Activated naive CD4-positive, alpha-beta T cell treated with anti-CD3 and anti-CD28 coated beads for 36 hours (primary cell): Measurements from ENCODE around the gene WNT16. TPM values are rescaled to one million over a fixed set of nuclear protein-coding genes. Genes with fewer than 3 reads are reported as not detected.

Experiments
- CTCF ChIA-PET: fragments of 350-600 bp; sonication (Branson Sonifier 250); formaldehyde crosslinking; loops from one replicate; lab custom pipeline; 2021; ENCODE audit warnings: antibody characterized with exemption; lab: Charles Lee
- DNase-seq: peaks from one replicate; pipeline ENCODE4 v3.0.0-alpha.2; 2020
- H3K27ac Mint-ChIP-seq: one replicate; pipeline ENCODE4 v1.8.0; 2021; ENCODE audit warnings: mild to moderate bottlenecking, mixed read lengths
- H3K27me3 Mint-ChIP-seq: one replicate; pipeline ENCODE4 v1.8.0; 2021; ENCODE audit warnings: low read depth, mixed read lengths
- H3K36me3 Mint-ChIP-seq: one replicate; pipeline ENCODE4 v1.8.0; 2021; ENCODE audit warnings: low read depth, mixed read lengths
- H3K4me1 Mint-ChIP-seq: one replicate; pipeline ENCODE4 v1.8.0; 2021; ENCODE audit warnings: low read depth, mixed read lengths
- H3K4me3 Mint-ChIP-seq: one replicate; pipeline ENCODE4 v1.8.0; 2021; ENCODE audit warnings: mild to moderate bottlenecking, moderate library complexity, mixed read lengths
- H3K9me3 Mint-ChIP-seq: one replicate; pipeline ENCODE4 v1.8.0; 2021; ENCODE audit warnings: mixed read lengths
- intact Hi-C: fragments of 100-400 bp; cut with micrococcal nuclease; formaldehyde crosslinking; loops from one replicate; pipeline ENCODE4 v1.15.1; 2023
- total RNA-seq, 2 experiments: library from RNA; stranded (reverse); gene quantifications; one replicate each; pipeline ENCODE4 v1.2.3, GENCODE V29; 2021

The WNT16 gene
- total RNA-seq, 2 experiments from 2014 or later = not detected

DNA sequence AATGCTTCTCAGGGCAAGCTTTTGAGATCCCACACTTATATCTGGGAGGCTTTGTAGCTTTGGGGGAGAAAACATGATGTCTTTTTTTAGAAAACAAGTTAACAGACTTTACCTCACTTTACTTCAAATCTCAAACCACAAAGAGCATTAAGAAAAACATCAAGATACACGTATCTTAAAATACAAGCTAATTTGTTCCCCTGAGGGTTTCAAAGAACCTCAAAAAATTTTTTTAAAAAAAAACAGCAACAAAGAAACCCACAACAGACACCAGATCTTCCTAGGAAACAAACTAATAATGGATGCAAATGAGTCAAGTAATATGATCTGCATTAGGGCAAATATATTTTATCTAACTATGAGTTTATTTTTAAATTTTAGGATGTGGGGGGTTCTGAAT, 42.6 kb downstream of the WNT16 start:
- Mint-ChIP-seq H3K36me3 (peaks cover 11% of the 10 kb centered on the region), H3K9me3 (no peaks in the 10 kb centered on the region), H3K4me1 (peaks cover 24% of the 10 kb centered on the region), H3K27me3 (no peaks in the 10 kb centered on the region), H3K4me3 (no peak overlapping the region), H3K27ac (no peak overlapping the region)
- DNase-seq = no peak
- intact Hi-C loops = loop anchor here (5.0 kb wide), 1 partner anchor 66 kb away; no protein-coding TSS in a partner anchor
- CTCF ChIA-PET = interaction anchor here (2.2 kb wide), 1 partner anchor 25 kb away, joined by 9 read pairs; the partner anchor contains the start of gene FAM3C

DNA sequence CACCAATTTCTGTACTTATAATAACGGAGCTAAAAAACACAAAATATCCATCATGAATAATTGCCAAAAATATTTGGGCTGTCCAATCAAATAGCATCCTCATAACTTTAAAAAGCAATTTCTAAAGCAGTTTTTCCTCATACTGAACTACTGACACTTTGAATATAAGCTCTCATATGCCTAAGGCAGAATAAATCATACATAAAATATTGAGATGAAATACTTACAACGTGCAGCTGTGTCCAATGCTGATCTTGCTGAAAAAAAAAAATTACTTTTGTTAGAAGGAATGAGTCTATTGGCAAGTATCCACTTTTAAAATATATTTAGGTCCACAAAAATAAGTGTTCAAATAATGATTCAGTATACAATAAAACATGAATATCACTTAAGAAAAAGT, 43.1 kb downstream of the WNT16 start:
- Mint-ChIP-seq H3K9me3 (no peaks in the 10 kb centered on the region), H3K27me3 (no peaks in the 10 kb centered on the region), H3K27ac (no peak overlapping the region), H3K36me3 (peaks cover 10% of the 10 kb centered on the region), H3K4me1 (peaks cover 25% of the 10 kb centered on the region), H3K4me3 (no peak overlapping the region)
- CTCF ChIA-PET = interaction anchor here (2.2 kb wide), 1 partner anchor 25 kb away, joined by 9 read pairs; the partner anchor contains the start of gene FAM3C
- no peak for DNase-seq
- intact Hi-C loops = loop anchor here (1.0 to 5.0 kb wide), 2 partner anchors 24 to 65 kb away; partner anchors contain the start of gene FAM3C

DNA sequence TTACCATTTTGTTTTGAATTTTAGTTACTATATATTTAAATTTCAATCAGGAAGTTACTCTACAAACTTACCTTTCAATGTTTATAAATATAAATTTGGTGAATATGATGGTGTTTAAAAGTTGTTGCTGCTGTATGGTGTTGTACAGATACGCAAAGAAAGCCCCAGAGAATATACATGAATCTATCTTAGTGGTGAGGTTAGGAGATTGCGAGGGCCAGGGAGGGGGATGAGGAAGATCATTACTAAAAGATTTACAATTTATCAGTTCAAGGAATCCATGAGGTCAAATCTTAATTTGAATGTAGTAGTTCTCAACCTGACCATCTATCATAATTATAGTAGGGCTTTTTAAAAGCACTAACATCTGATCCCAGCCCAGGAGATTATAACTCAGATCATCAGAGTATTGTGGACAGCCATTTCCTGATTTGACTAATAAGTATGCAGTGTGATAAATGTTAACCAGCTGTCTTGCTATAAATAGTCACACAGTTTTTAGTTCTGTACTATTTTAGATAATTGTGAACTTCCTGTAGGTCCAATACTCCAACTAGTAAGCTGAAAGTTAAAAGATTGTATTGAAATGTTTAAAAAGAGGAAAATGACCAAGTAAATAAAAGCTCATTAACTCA, 43.7 kb downstream of the WNT16 start:
- peaks cover 10% of the 10 kb centered on the region for H3K36me3 Mint-ChIP-seq
- peak overlapping the region; percentile 41 for H3K27ac Mint-ChIP-seq
- no peak for DNase-seq
- no peak overlapping the region for H3K4me3 Mint-ChIP-seq
- no peaks in the 10 kb centered on the region for H3K9me3 Mint-ChIP-seq
- H3K4me1 Mint-ChIP-seq = peaks cover 28% of the 10 kb centered on the region
- intact Hi-C loops = loop anchor here (1.0 to 5.0 kb wide), 2 partner anchors 24 to 65 kb away; partner anchors contain the start of gene FAM3C
- CTCF ChIA-PET = interaction anchor here (1.0 to 2.2 kb wide), 4 partner anchors 10 to 173 kb away, joined by 3 to 9 read pairs (median 3); partner anchors contain the start of gene FAM3C
- no peaks in the 10 kb centered on the region for H3K27me3 Mint-ChIP-seq

DNA sequence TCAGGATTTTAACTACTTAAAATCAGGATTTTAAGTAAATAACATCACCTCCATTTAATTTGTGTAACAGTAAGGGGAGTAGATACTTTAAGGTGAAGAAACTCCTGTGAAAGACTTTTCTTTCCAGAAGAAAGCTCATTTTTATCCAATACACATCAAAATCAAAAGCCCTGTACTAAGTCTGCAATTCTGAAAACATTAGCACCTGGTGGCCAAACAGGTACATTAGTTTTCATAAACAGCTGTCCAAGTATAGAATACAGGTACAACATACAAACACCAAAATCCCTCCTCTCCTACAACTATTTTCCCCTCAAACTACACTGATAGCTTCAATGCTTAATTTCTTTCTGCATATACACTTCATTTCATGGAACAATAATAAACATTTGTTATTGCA, 44.4 kb downstream of the WNT16 start:
- Mint-ChIP-seq H3K36me3 (peaks cover 11% of the 10 kb centered on the region), H3K4me3 (no peak overlapping the region), H3K4me1 (peaks cover 28% of the 10 kb centered on the region), H3K27me3 (no peaks in the 10 kb centered on the region), H3K27ac (peak overlapping the region; percentile 70), H3K9me3 (no peaks in the 10 kb centered on the region)
- no peak for DNase-seq
- CTCF ChIA-PET = interaction anchor here (1.0 to 2.2 kb wide), 5 partner anchors 10 to 172 kb away, joined by 3 to 9 read pairs (median 3); partner anchors contain the start of gene FAM3C
- intact Hi-C loops = loop anchor here (5.0 kb wide), 1 partner anchor 64 kb away; no protein-coding TSS in a partner anchor

DNA sequence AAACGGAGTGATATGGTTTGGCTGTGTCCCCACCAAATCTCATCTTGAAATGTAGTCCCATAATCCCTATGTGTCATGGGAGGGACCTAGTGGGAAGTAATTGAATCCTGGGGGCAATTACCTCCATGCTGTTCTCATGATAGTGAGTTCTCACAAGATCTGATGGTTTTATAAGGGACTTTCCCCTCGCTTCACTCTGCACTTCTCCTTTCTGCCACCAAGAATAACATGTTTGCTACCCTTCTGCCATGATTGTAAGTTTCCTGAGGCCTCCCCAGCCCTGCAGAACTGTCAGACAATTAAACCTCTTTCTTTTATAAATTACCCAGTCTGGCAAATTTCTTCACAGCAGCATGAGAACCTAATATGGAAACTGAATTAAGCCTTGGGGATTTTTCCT, 48.2 kb downstream of the WNT16 start:
- H3K36me3 Mint-ChIP-seq = peaks cover 7% of the 10 kb centered on the region
- DNase-seq = no peak
- no peaks in the 10 kb centered on the region for H3K27me3 Mint-ChIP-seq
- no peak overlapping the region for H3K27ac Mint-ChIP-seq
- no peak overlapping the region for H3K4me3 Mint-ChIP-seq
- intact Hi-C loops = no loop called here
- CTCF ChIA-PET = interaction anchor here (1.5 kb wide), 1 partner anchor 9 kb away, joined by 4 read pairs; no protein-coding TSS in a partner anchor
- peaks cover 23% of the 10 kb centered on the region for H3K4me1 Mint-ChIP-seq
- no peaks in the 10 kb centered on the region for H3K9me3 Mint-ChIP-seq

DNA sequence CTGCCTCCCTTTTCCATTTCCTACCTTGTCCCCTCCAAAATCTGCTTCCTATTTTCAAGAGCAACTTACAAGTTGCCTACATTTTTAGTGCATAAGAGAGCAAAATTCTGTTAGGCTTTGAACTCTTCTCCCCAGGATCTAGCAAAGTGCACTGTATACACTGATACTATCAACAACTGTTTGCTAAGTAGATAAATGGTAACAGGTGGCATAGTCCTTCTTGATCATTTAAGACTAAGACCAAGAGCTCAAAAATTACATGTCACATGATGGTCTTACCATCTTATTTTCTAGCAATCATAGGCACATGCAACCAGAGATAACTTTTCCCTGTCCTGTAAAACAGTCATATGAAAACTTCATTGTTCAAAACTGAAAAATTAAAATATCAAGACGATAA, 51.1 kb downstream of the WNT16 start:
- no peak overlapping the region for H3K4me3 Mint-ChIP-seq
- H3K27ac Mint-ChIP-seq = no peak overlapping the region
- no peak for DNase-seq
- peaks cover 8% of the 10 kb centered on the region for H3K36me3 Mint-ChIP-seq
- no peaks in the 10 kb centered on the region for H3K27me3 Mint-ChIP-seq
- H3K4me1 Mint-ChIP-seq = peaks cover 31% of the 10 kb centered on the region
- CTCF ChIA-PET = interaction anchor here (1.0 to 2.7 kb wide), 6 partner anchors 12 to 151 kb away, joined by 3 to 18 read pairs (median 3); partner anchors contain the start of gene FAM3C
- intact Hi-C loops = no loop called here
- H3K9me3 Mint-ChIP-seq = no peaks in the 10 kb centered on the region

DNA sequence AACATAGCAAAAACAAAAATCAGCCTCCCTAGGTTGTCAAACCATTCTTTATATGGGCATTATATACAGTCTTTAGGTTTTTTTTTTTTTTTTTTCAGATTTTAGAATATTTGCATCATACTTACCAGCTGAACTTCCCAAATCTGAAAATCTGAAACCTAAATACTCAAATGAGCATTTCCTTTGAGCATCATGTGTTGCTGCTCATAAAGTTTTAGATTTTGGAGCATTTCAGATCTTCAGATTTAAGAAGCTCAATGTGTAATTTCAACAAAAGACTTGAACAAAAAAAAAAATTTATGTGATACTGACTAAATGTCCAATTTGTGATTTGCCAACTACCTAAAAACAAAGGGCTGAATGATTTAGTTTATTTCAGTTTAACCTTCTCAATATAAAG, 53.7 kb downstream of the WNT16 start:
- DNase-seq = no peak
- intact Hi-C loops = no loop called here
- CTCF ChIA-PET = interaction anchor here (0.6 to 7.4 kb wide), 4 partner anchors 9 to 37 kb away, joined by 3 to 42 read pairs (median 4); partner anchors contain the start of gene FAM3C
- Mint-ChIP-seq H3K9me3 (no peaks in the 10 kb centered on the region), H3K27ac (no peak overlapping the region), H3K4me1 (peaks cover 46% of the 10 kb centered on the region), H3K36me3 (peaks cover 6% of the 10 kb centered on the region), H3K27me3 (no peaks in the 10 kb centered on the region), H3K4me3 (no peak overlapping the region)

DNA sequence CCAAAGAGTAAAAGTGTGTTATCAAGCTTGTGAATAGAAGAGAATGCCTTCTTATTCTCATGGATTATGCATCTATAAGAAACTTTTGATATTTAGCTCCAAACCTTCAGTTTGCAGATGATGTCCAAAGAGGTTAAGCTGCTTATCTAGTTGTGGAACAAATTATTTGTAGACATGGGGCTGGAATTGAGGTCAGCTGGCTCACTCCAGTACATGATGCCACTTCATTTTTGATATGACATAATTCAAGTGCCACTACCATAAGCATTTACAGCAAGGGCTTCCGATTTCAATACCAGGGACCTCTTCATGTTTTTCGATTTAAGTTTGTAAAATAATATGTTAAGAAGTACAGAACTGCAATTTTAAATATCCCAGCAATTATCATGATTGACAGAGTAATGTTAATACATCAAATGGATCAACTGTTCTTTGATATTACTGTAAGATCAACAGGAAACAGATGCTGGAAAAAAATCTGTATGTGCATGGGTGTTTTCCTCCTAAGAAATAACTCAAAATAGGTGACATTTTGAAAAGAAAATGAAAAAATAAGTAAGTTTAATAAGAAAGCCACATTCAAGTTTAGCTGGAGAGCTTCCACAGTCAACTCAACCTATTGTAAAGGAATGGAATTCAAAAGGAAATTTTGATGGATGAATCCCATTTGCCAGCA, 54.6 kb downstream of the WNT16 start:
- no peak for DNase-seq
- H3K9me3 Mint-ChIP-seq = no peaks in the 10 kb centered on the region
- no peak overlapping the region for H3K27ac Mint-ChIP-seq
- H3K36me3 Mint-ChIP-seq = peaks cover 7% of the 10 kb centered on the region
- peaks cover 49% of the 10 kb centered on the region for H3K4me1 Mint-ChIP-seq
- H3K27me3 Mint-ChIP-seq = no peaks in the 10 kb centered on the region
- intact Hi-C loops = no loop called here
- CTCF ChIA-PET = interaction anchor here (0.9 to 7.4 kb wide), 4 partner anchors 10 to 165 kb away, joined by 3 to 42 read pairs (median 4); partner anchors contain the start of gene FAM3C
- no peak overlapping the region for H3K4me3 Mint-ChIP-seq

DNA sequence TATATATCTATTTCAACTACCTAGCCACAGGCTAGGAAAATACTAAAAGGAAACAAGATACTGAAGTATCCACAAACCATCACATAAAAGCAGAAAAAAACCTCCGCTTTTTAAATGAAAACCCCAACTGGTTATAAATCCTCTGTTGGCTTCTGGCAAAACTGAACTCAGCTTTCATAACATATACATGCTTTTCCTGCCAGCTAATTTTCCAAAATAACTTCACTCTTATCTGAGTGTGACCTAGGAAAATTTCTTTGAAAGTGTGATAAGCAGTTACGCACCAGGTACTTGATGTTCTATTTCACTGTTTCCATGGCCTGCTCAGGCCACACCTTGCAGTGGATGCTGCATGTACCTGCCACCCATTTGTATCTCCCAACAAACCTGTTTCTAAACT, 55.5 kb downstream of the WNT16 start:
- no peak overlapping the region for H3K4me3 Mint-ChIP-seq
- H3K36me3 Mint-ChIP-seq = peaks cover 7% of the 10 kb centered on the region
- no peak for DNase-seq
- no peaks in the 10 kb centered on the region for H3K9me3 Mint-ChIP-seq
- H3K27ac Mint-ChIP-seq = no peak overlapping the region
- intact Hi-C loops = no loop called here
- H3K4me1 Mint-ChIP-seq = peaks cover 57% of the 10 kb centered on the region
- CTCF ChIA-PET = interaction anchor here (0.6 to 7.4 kb wide), 2 partner anchors 12 to 43 kb away, joined by 5 to 42 read pairs; partner anchors contain the start of gene FAM3C
- H3K27me3 Mint-ChIP-seq = no peaks in the 10 kb centered on the region

DNA sequence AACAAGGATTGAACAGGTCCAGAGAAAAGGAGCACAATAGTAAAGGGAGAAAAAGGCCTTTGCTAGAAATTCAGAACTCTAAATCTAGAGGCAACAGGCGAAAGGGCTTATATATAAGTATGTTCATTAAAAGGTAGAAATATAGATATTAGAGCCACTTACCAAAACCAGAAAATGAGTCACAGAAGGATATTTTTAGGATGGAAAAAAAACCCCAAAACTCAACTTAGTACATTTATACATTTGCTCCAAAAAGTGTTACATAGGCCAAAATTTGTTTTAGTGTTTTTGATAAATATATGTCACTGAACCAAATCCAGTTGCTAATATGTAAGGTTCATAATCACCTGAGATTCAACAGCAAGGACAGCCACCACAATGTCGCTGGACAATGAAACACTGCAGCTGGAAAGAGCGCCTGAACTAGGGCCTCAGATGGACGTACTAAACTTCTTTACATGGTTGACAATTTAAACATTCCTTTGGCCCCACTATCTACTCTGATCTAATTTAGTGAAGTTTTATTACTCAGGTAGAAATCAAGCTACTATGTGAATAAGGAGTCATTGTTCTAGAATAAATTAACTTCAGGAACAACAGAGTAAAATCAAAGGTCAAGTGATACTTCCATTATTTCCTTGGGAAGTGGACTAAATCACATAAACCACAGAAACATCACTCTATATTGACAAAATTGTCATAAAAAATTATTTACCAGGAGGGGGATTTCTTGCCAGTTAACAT, 56.4 kb downstream of the WNT16 start:
- Mint-ChIP-seq H3K27ac (no peak overlapping the region), H3K4me3 (no peak overlapping the region), H3K4me1 (peaks cover 64% of the 10 kb centered on the region), H3K9me3 (no peaks in the 10 kb centered on the region), H3K27me3 (no peaks in the 10 kb centered on the region), H3K36me3 (peaks cover 5% of the 10 kb centered on the region)
- intact Hi-C loops = loop anchor here (1.0 to 5.0 kb wide), 3 partner anchors 10 to 117 kb away; partner anchors contain the start of gene FAM3C
- DNase-seq = no peak
- CTCF ChIA-PET = interaction anchor here (0.6 to 7.4 kb wide), 3 partner anchors 11 to 42 kb away, joined by 4 to 42 read pairs (median 5); partner anchors contain the start of gene FAM3C

DNA sequence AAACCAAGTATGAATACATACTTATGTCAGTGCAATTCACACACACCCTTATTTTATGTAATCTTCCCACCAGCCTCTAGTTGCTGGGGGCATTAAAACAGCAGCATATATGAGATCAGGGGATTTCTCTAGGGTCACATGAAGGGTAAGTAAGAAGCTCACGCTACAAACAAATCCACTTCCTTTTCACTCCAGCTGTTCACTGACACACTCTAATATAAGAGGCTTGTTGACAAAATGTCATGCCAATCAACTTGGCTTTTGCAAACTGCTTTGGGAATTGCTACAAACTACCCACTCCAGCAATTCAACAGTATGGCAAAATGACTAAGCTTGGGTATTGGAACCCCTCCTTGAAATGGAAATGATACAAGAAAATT, 57.0 kb downstream of the WNT16 start:
- H3K9me3 Mint-ChIP-seq = no peaks in the 10 kb centered on the region
- H3K36me3 Mint-ChIP-seq = peaks cover 5% of the 10 kb centered on the region
- H3K27me3 Mint-ChIP-seq = no peaks in the 10 kb centered on the region
- peaks cover 67% of the 10 kb centered on the region for H3K4me1 Mint-ChIP-seq
- no peak overlapping the region for H3K27ac Mint-ChIP-seq
- CTCF ChIA-PET = interaction anchor here (1.5 to 7.4 kb wide), 2 partner anchors 10 to 18 kb away, joined by 5 to 42 read pairs; partner anchors contain the start of gene FAM3C
- DNase-seq = no peak
- intact Hi-C loops = loop anchor here (1.0 to 5.0 kb wide), 3 partner anchors 10 to 117 kb away; partner anchors contain the start of gene FAM3C
- no peak overlapping the region for H3K4me3 Mint-ChIP-seq
